GM12878 (cell line): ENCODE measurements around the gene PDE3B. TPM values are rescaled to one million over a fixed set of nuclear protein-coding genes. Genes with fewer than 3 reads are reported as not detected.
A peak's percentile ranks its signal among the peaks of the same experiment; 100 is the strongest.

Experiments
- ATAC-seq: fragments of 200-7000 bp; cut with Tn5 transposase; 3 replicates; pipeline ENCODE4 v1.9.1; 2020; ENCODE audit warnings: mild to moderate bottlenecking, moderate library complexity
- BruUV-seq: library from RNA; stranded (reverse); fragments of 400-500 nt; replicated peaks from 2 replicates; lab custom pipeline; 2021; lab: Mats Ljungman, UMichigan
- CTCF ChIA-PET: fragments of 300-600 bp; sonication (Branson Sonifier 250); formaldehyde crosslinking; extraction: SDS; loops from one replicate; lab custom pipeline; 2021; ENCODE audit warnings: inconsistent platforms; lab: Yijun Ruan, JAX
- POLR2A ChIA-PET: fragments of 350-600 bp; formaldehyde crosslinking; extraction: SDS; loops from one replicate; lab custom pipeline; 2021; ENCODE audit warnings: inconsistent platforms; lab: Charles Lee
- RAD21 ChIA-PET: fragments of 300-600 bp; sonication (Branson Sonifier 250); formaldehyde crosslinking; loops from one replicate; lab custom pipeline; 2023; ENCODE audit warnings: antibody characterized with exemption; ENCODE audit not compliant: unreplicated experiment; lab: Charles Lee
- SMC1A ChIA-PET: fragments of 300-600 bp; sonication (Branson Sonifier 250); formaldehyde crosslinking; loops from one replicate; lab custom pipeline; 2023; ENCODE audit not compliant: unreplicated experiment, uncharacterized antibody; lab: Charles Lee
- DNase-seq: peaks from one replicate; pipeline ENCODE4 v3.0.0-alpha.2; 2011; ENCODE audit warnings: low read depth, low spot score
- FAIRE-seq: peaks from 3 replicates; lab custom pipeline; 2011; peaks lifted over from hg19 to GRCh38; lab: Jason Lieb, UNC
- H2AFZ ChIP-seq: 2 replicates; pipeline ENCODE4 v1.6.0; 2011; ENCODE audit warnings: low read depth, low read length, control low read depth; ENCODE audit not compliant: control insufficient read depth
- H3K27ac ChIP-seq: 2 replicates; pipeline ENCODE4 v1.5.1; 2011; ENCODE audit warnings: control low read depth; ENCODE audit not compliant: control insufficient read depth, insufficient read depth
- H3K27me3 ChIP-seq, 2 experiments: replicated peaks in 1 of 2; 2 replicates each; pipeline versions ENCODE4 v1.6.0 to v1.6.1; 2011; ENCODE audit warnings: low read length in 1 of 2; ENCODE audit not compliant: control insufficient read depth in 2 of 2, insufficient read depth in 2 of 2
- H3K36me3 ChIP-seq, 2 experiments: 2 replicates each; pipeline ENCODE4 v1.5.1; 2011; ENCODE audit warnings: low read length in 1 of 2; ENCODE audit not compliant: control insufficient read depth in 2 of 2, insufficient read depth in 2 of 2
- H3K4me1 ChIP-seq: 2 replicates; pipeline ENCODE4 v1.6.1; 2011; ENCODE audit warnings: mild to moderate bottlenecking, low read length, moderate library complexity, mixed read lengths; ENCODE audit not compliant: control insufficient read depth, insufficient read depth
- H3K4me2 ChIP-seq: 2 replicates; pipeline ENCODE4 v1.6.0; 2011; ENCODE audit warnings: control low read depth; ENCODE audit not compliant: control insufficient read depth, insufficient read depth
- H3K4me3 ChIP-seq: fragments of 200-600 bp; sonication (generic); 2 replicates; pipeline ENCODE4 v1.5.1; 2016
- H3K79me2 ChIP-seq: 2 replicates; pipeline ENCODE4 v1.6.0; 2011; ENCODE audit warnings: low read length; ENCODE audit not compliant: control insufficient read depth, insufficient read depth
- H3K9ac ChIP-seq: 2 replicates; pipeline ENCODE4 v1.8.0; 2011; ENCODE audit warnings: low read length, control low read depth, mixed read lengths; ENCODE audit not compliant: control insufficient read depth, insufficient read depth
- H3K9me3 ChIP-seq: replicated peaks from 3 replicates; pipeline ENCODE4 v1.5.1; 2011; ENCODE audit warnings: mild to moderate bottlenecking, low read length; ENCODE audit not compliant: control insufficient read depth, insufficient read depth
- H4K20me1 ChIP-seq: 2 replicates; pipeline ENCODE4 v1.6.0; 2011; ENCODE audit not compliant: control insufficient read depth, insufficient read depth
- CHD2 ChIP-seq: IDR thresholded peaks from 2 replicates; pipeline ENCODE4 v1.6.1; 2011; ENCODE audit warnings: low read depth, low read length, improper control_type of control experiment, borderline replicate concordance
- EZH2 ChIP-seq: IDR thresholded peaks from 2 replicates; pipeline ENCODE4 v1.6.1; 2012; ENCODE audit warnings: low read depth, mild to moderate bottlenecking, control low read depth, inconsistent platforms, low read length, borderline replicate concordance; ENCODE audit not compliant: control insufficient read depth
- FOS ChIP-seq: IDR thresholded peaks from 3 replicates; pipeline ENCODE4 v1.6.1; 2011; ENCODE audit warnings: borderline replicate concordance; ENCODE audit not compliant: insufficient read length; ENCODE audit errors: extremely low read depth
- HCFC1 ChIP-seq: fragments of 150-350 bp; IDR thresholded peaks from 2 replicates; pipeline ENCODE4 v1.6.1; 2014; ENCODE audit warnings: low read length
- IRF5 ChIP-seq: fragments of 450-650 bp; IDR thresholded peaks from 2 replicates; pipeline ENCODE4 v1.6.1; 2017; ENCODE audit warnings: borderline replicate concordance
- KAT2A ChIP-seq: conservative IDR thresholded peaks from 2 replicates; pipeline ENCODE4 v1.6.1; 2011; ENCODE audit warnings: low read depth, low read length; ENCODE audit not compliant: control insufficient read depth
- MEF2A ChIP-seq: IDR thresholded peaks from 2 replicates; pipeline ENCODE4 v1.6.1; 2011; ENCODE audit warnings: low read depth, mild to moderate bottlenecking, low read length, moderate library complexity; ENCODE audit not compliant: insufficient read depth
- NFYB ChIP-seq: IDR thresholded peaks from 2 replicates; pipeline ENCODE4 v1.6.1; 2011; ENCODE audit warnings: low read depth, mild to moderate bottlenecking, low read length, improper control_type of control experiment, moderate library complexity; ENCODE audit not compliant: insufficient read depth
- PAX8 ChIP-seq: fragments of 450-650 bp; IDR thresholded peaks from 2 replicates; pipeline ENCODE4 v1.6.1; 2017; ENCODE audit warnings: mild to moderate bottlenecking, moderate library complexity
- PBX3 ChIP-seq: IDR thresholded peaks from 2 replicates; pipeline ENCODE4 v1.6.1; 2011; ENCODE audit warnings: mild to moderate bottlenecking, low read depth, low read length, moderate library complexity; ENCODE audit not compliant: insufficient replicate concordance
- SIX5 ChIP-seq: IDR thresholded peaks from 2 replicates; pipeline ENCODE4 v1.6.1; 2011; ENCODE audit warnings: mild to moderate bottlenecking, low read depth, low read length, moderate library complexity; ENCODE audit not compliant: severe bottlenecking
- SMAD1 ChIP-seq: fragments of 450-650 bp; IDR thresholded peaks from 2 replicates; pipeline ENCODE4 v1.6.1; 2018; ENCODE audit warnings: mild to moderate bottlenecking, low read depth; ENCODE audit not compliant: partially characterized antibody
- SMARCA5 ChIP-seq: fragments of 450-650 bp; IDR thresholded peaks from 2 replicates; pipeline ENCODE4 v1.6.1; 2017; ENCODE audit warnings: mild to moderate bottlenecking
- SP1 ChIP-seq: IDR thresholded peaks from one replicate; pipeline ENCODE4 v1.6.1; 2011; ENCODE audit warnings: low read depth, low read length
- STAT1 ChIP-seq: fragments of 450-650 bp; conservative IDR thresholded peaks from 2 replicates; pipeline ENCODE4 v1.6.1; 2014; ENCODE audit warnings: antibody characterized with exemption, mild to moderate bottlenecking
- TCF7 ChIP-seq: IDR thresholded peaks from 2 replicates; pipeline ENCODE4 v1.6.1; 2014; ENCODE audit warnings: antibody characterized with exemption, borderline replicate concordance
- YBX1 ChIP-seq: fragments of 450-650 bp; IDR thresholded peaks from 2 replicates; pipeline ENCODE4 v1.6.1; 2016; ENCODE audit warnings: antibody characterized with exemption
- YY1 ChIP-seq: IDR thresholded peaks from 2 replicates; pipeline ENCODE4 v1.6.1; 2011; ENCODE audit warnings: low read depth, mild to moderate bottlenecking, low read length
- WGBS: methylation state at CpG from one replicate; pipeline ENCODE4 v1.1.6; 2016; ENCODE audit warnings: low lambda C conversion rate; ENCODE audit not compliant: insufficient replicate concordance, insufficient coverage; ENCODE audit errors: missing lambda C conversion rate; 5-methylcytosine and 5-hydroxymethylcytosine counted together
- in situ Hi-C: fragments of 300-500 bp; cut with MboI; formaldehyde crosslinking; loops from 9 replicates; pipeline ENCODE4 v1.14.3; 2018; ENCODE audit warnings: mixed read lengths
- intact Hi-C: fragments of 100-400 bp; cut with micrococcal nuclease; formaldehyde crosslinking; loops from one replicate; pipeline ENCODE4 v1.14.2; 2022; ENCODE audit not compliant: unreplicated experiment
- polyA plus RNA-seq, 11 experiments: library from polyadenylated mRNA; depleted of rRNA in 4 of 11; unstranded in 6 of 11; stranded (reverse) in 5 of 11; fragments of >200 nt; fragmentation: Nextera tagmentation in 4 of 11; fragmentation: Illumina TruSeq in 1 of 11; extraction: Ambion mirVana in 4 of 11; extraction: Trizol in 1 of 11; gene quantifications; 1 replicate in 1 of 11; 2 replicates in 10 of 11; pipeline versions ENCODE4 v1.2.1 to v1.2.3, GENCODE V29; 2011 to 2016; ENCODE audit warnings: inconsistent platforms in 2 of 11, missing spikeins in 2 of 11, low read depth in 1 of 11
- total RNA-seq, 4 experiments: library from RNA; depleted of rRNA in 3 of 4; stranded (reverse); fragments of >200 nt in 3 of 4; fragmentation: Illumina TruSeq in 1 of 4; extraction: Trizol in 1 of 4; gene quantifications; 2 replicates each; pipeline versions ENCODE4 v1.2.1 to v1.2.3, GENCODE V29; 2013 to 2021
- TF ChIP-seq, protein P1 (sequence below): IDR thresholded peaks from 2 replicates; pipeline ENCODE4 v1.6.1; 2012; ENCODE audit warnings: low read depth, low read length, improper control_type of control experiment
- TF ChIP-seq, protein P2 (sequence below): fragments of 450-650 bp; IDR thresholded peaks from 2 replicates; pipeline ENCODE4 v1.6.1; 2016; ENCODE audit warnings: mild to moderate bottlenecking

PDE3B gene
- total and polyA plus RNA-seq, 10 of the 15 experiments (the other 5 are each of a cell fraction or from before 2014, with no cell fraction given), result 0.04 to 3.1 (median 1.9) TPM

GRCh38 chr11:14892036-14892556 is 248.5 kb downstream of the PDE3B start, which contains the start of gene CYP2R1:
Gene CYP2R1, minus strand, starts transcription at chr11:14892231. Its CDS starts 26 bp downstream, at chr11:14892205.
- DNase-seq, result peak; percentile 84
- peak within 1 kb of the TSS; percentile 49; the same call in 1 of the 2 replicates for H3K9ac ChIP-seq
- ChIA-PET CTCF (interaction anchor here (1.6 kb wide), 1 partner anchor 16 kb away, joined by 6 read pairs; no protein-coding TSS in a partner anchor), SMC1A (no interaction called here), POLR2A (no interaction called here), RAD21 (interaction anchor here (1.5 kb wide), 1 partner anchor 16 kb away, joined by 7 read pairs; no protein-coding TSS in a partner anchor)
- H3K4me3 ChIP-seq, result peak within 1 kb of the TSS; percentile 51
- peak within 1 kb of the TSS; percentile 80 for H2AFZ ChIP-seq
- in situ Hi-C loops (no loop called here), intact Hi-C loops (loop anchor here (5.0 kb wide), 1 partner anchor 125 kb away; no protein-coding TSS in a partner anchor)
- H3K36me3 ChIP-seq, result no peaks in the 10 kb centered on the region
- BruUV-seq, result no TSS peak
- no peaks in the 10 kb centered on the region for H3K27me3 ChIP-seq
- H3K79me2 ChIP-seq, result no peaks in the 10 kb centered on the region
- ATAC-seq, result peak; percentile 95
- under 1% methylated on average over 36 of the region's 36 CpGs for WGBS
- H3K4me1 ChIP-seq, result peaks cover 4% of the 10 kb centered on the region; the same call in 1 of the 2 replicates
- H3K4me2 ChIP-seq, result peak within 1 kb of the TSS; percentile 84
- H3K9me3 ChIP-seq, result no peaks in the 10 kb centered on the region
- no peaks in the 10 kb centered on the region for H4K20me1 ChIP-seq
- FAIRE-seq, result peak; percentile 89
- peak within 1 kb of the TSS; percentile 65 for H3K27ac ChIP-seq
- TF ChIP-seq NFYB (peak; percentile 85), YBX1 (no peak), SIX5 (no peak), PBX3 (peak; percentile 92), IRF5 (no peak), FOS (peak; percentile 43), HCFC1 (no peak), MEF2A (no peak), SMAD1 (no peak), PAX8 (no peak), KAT2A (no peak), TCF7 (no peak), SMARCA5 (no peak), STAT1 (no peak), YY1 (peak; percentile 38; the same call in 1 of the 2 replicates), CHD2 (peak; percentile 47; the same call in 1 of the 2 replicates), EZH2 (no peak), SP1 (peak; percentile 97)
- TF ChIP-seq, protein P1, sequence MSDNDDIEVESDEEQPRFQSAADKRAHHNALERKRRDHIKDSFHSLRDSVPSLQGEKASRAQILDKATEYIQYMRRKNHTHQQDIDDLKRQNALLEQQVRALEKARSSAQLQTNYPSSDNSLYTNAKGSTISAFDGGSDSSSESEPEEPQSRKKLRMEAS, result no peak
- TF ChIP-seq, protein P2, sequence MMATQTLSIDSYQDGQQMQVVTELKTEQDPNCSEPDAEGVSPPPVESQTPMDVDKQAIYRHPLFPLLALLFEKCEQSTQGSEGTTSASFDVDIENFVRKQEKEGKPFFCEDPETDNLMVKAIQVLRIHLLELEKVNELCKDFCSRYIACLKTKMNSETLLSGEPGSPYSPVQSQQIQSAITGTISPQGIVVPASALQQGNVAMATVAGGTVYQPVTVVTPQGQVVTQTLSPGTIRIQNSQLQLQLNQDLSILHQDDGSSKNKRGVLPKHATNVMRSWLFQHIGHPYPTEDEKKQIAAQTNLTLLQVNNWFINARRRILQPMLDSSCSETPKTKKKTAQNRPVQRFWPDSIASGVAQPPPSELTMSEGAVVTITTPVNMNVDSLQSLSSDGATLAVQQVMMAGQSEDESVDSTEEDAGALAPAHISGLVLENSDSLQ, result peak; percentile 95
